CD14-positive monocyte (primary cell): ENCODE results near the gene LDLRAD4. TPM values are rescaled to one million over a fixed set of nuclear protein-coding genes. Genes with fewer than 3 reads are reported as not detected.

ENCODE experiments used
- DNase-seq, 3 donors: peaks; one replicate each; pipeline ENCODE4 v3.0.0-alpha.2; 2011 to 2022
- H2AFZ ChIP-seq: 2 replicates; pipeline ENCODE4 v1.6.0; 2012; ENCODE audit warnings: mild to moderate bottlenecking, low read depth, low read length, inconsistent platforms; ENCODE audit not compliant: insufficient read depth, poor library complexity, severe bottlenecking
- H3K27ac ChIP-seq, 2 donors: 1 replicate in 1 of 2; 2 replicates in 1 of 2; pipeline ENCODE4 v1.5.1; 2012 to 2013; ENCODE audit warnings: low read length in 2 of 2, control low read depth in 1 of 2, inconsistent platforms in 1 of 2, low read depth in 1 of 2, mild to moderate bottlenecking in 1 of 2
- H3K27me3 ChIP-seq, 2 donors: one replicate each; pipeline versions ENCODE4 v1.6.0 to v1.6.1; 2011 to 2013; ENCODE audit warnings: low read length in 2 of 2; ENCODE audit not compliant: control insufficient read depth in 2 of 2, insufficient read depth in 2 of 2
- H3K36me3 ChIP-seq, 2 donors: replicated peaks in 1 of 2; 1 replicate in 1 of 2; 2 replicates in 1 of 2; pipeline versions ENCODE4 v1.5.1 to v1.6.1; 2012 to 2013; ENCODE audit warnings: low read length in 2 of 2, control low read depth in 1 of 2, inconsistent platforms in 1 of 2, mild to moderate bottlenecking in 1 of 2; ENCODE audit not compliant: insufficient read depth in 2 of 2, control insufficient read depth in 1 of 2
- H3K4me1 ChIP-seq, 2 donors: 1 replicate in 1 of 2; 2 replicates in 1 of 2; pipeline versions ENCODE4 v1.5.1 to v1.6.1; 2012 to 2013; ENCODE audit warnings: low read length in 2 of 2, control low read depth in 1 of 2, inconsistent platforms in 1 of 2, mild to moderate bottlenecking in 1 of 2, moderate library complexity in 1 of 2; ENCODE audit not compliant: insufficient read depth in 2 of 2, control insufficient read depth in 1 of 2
- H3K4me2 ChIP-seq: replicated peaks from 2 replicates; pipeline ENCODE3; 2012; ENCODE audit warnings: low read length, moderate library complexity, mild to moderate bottlenecking; ENCODE audit not compliant: poor library complexity, severe bottlenecking; ENCODE audit errors: extremely low read depth
- H3K4me3 ChIP-seq, 3 experiments: fragments of 200-600 bp in 1 of 3; sonication (generic) in 1 of 3; replicated peaks in 1 of 3; 1 replicate in 2 of 3; 2 replicates in 1 of 3; pipeline ENCODE4 v1.5.1; 2011 to 2013; ENCODE audit warnings: low read length in 3 of 3, mild to moderate bottlenecking in 3 of 3, control low read depth in 2 of 3, low read depth in 2 of 3, inconsistent platforms in 1 of 3, moderate library complexity in 1 of 3
- H3K79me2 ChIP-seq: 2 replicates; pipeline ENCODE4 v1.6.0; 2012; ENCODE audit warnings: mild to moderate bottlenecking, control low read depth, inconsistent platforms, low read length, moderate library complexity; ENCODE audit not compliant: insufficient read depth
- H3K9ac ChIP-seq: 2 replicates; pipeline ENCODE4 v1.6.0; 2017; ENCODE audit warnings: low read length, mild to moderate bottlenecking; ENCODE audit not compliant: insufficient read depth, poor library complexity, severe bottlenecking
- H3K9me3 ChIP-seq, 2 donors: replicated peaks in 1 of 2; 1 replicate in 1 of 2; 2 replicates in 1 of 2; pipeline versions ENCODE4 v1.5.1 to v1.6.1; 2012 to 2013; ENCODE audit warnings: low read length in 2 of 2, control low read depth in 1 of 2; ENCODE audit not compliant: control insufficient read depth in 1 of 2, insufficient read depth in 1 of 2
- H4K20me1 ChIP-seq: 2 replicates; pipeline ENCODE4 v1.6.0; 2012; ENCODE audit warnings: mild to moderate bottlenecking, low read length, control low read depth, moderate library complexity; ENCODE audit not compliant: insufficient read depth
- H3K27ac Mint-ChIP-seq, 7 donors: one replicate each; pipeline ENCODE4 v1.8.0; 2020; ENCODE audit warnings: mild to moderate bottlenecking in 7 of 7, mixed read lengths in 7 of 7, moderate library complexity in 6 of 7, inconsistent platforms in 2 of 7
- H3K27me3 Mint-ChIP-seq, 3 donors: one replicate each; pipeline ENCODE4 v1.8.0; 2021 to 2022; ENCODE audit warnings: low read depth in 3 of 3, mild to moderate bottlenecking in 3 of 3, mixed read lengths in 3 of 3, moderate library complexity in 3 of 3, inconsistent platforms in 1 of 3
- H3K36me3 Mint-ChIP-seq, 2 donors: one replicate each; pipeline ENCODE4 v1.8.0; 2020; ENCODE audit warnings: mixed read lengths in 2 of 2, inconsistent platforms in 1 of 2, mild to moderate bottlenecking in 1 of 2
- H3K4me1 Mint-ChIP-seq: one replicate; pipeline ENCODE4 v1.8.0; 2020; ENCODE audit warnings: mild to moderate bottlenecking, mixed read lengths
- H3K4me3 Mint-ChIP-seq, 2 donors: one replicate each; pipeline ENCODE4 v1.8.0; 2020; ENCODE audit warnings: mild to moderate bottlenecking in 2 of 2, mixed read lengths in 2 of 2, moderate library complexity in 1 of 2
- H3K9me3 Mint-ChIP-seq, 7 donors: one replicate each; pipeline ENCODE4 v1.8.0; 2020 to 2022; ENCODE audit warnings: mixed read lengths in 7 of 7, mild to moderate bottlenecking in 6 of 7, moderate library complexity in 6 of 7, inconsistent platforms in 2 of 7
- WGBS: methylation state at CpG from one replicate; pipeline ENCODE4 v1.1.5; 2013; ENCODE audit warnings: missing lambda C conversion rate; ENCODE audit not compliant: insufficient coverage; 5-methylcytosine and 5-hydroxymethylcytosine counted together
- intact Hi-C, 2 donors: fragments of 100-400 bp; cut with micrococcal nuclease; formaldehyde crosslinking; loops; one replicate each; pipeline versions ENCODE4 v1.15.0 to v1.15.1; 2023
- polyA plus RNA-seq, 3 donors: library from polyadenylated mRNA; depleted of rRNA in 1 of 3; unstranded in 2 of 3; stranded (reverse) in 1 of 3; fragments of 300-500 nt in 2 of 3; fragments of >200 nt in 1 of 3; fragmentation: Illumina TruSeq in 2 of 3; gene quantifications; 1 replicate in 2 of 3; 2 replicates in 1 of 3; pipeline ENCODE4 v1.2.3, GENCODE V29; 2012 to 2021
- TF ChIP-seq, protein P1 (sequence below): fragments of 200-600 bp; IDR thresholded peaks from one replicate; pipeline ENCODE4 v1.8.0; 2022; ENCODE audit warnings: antibody characterized with exemption, mild to moderate bottlenecking

The LDLRAD4 gene
- polyA plus RNA-seq, 3 donors, result 13.5 to 15.4 (median 13.8) TPM

DNA sequence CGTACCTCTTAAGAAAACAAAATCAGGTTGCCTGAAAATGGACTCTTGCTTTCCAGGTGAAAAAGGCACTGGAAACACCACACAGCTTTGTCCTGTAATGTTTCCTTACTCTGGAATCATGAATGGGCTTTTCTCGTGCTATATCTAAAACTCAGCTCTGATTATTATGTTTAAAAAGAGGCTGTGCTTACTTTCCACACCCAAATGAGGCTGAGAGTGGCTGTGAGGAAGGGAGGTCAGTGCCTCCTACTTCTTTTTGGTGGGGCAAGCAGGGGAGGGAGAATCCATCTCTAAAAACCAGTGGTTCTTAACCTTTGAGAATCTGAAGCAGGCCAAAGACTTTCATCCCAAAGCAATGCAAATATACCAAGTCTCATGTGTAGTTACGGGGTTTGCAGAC, 359.2 kb downstream of the LDLRAD4 start:
- no peaks in the 10 kb centered on the region for H3K27me3 ChIP-seq
- Mint-ChIP-seq H3K4me1 (peaks cover 46% of the 10 kb centered on the region), H3K4me3 (peak overlapping the region; percentile 53 to 75), H3K27ac (peak overlapping the region; percentile 95 to 98 (median 98)), H3K36me3 (peaks cover 7 to 19% of the 10 kb centered on the region in 2 donors), H3K27me3 (peaks cover 2% of the 10 kb centered on the region in 3 donors), H3K9me3 (peaks cover 0 to 2% (median 0%) of the 10 kb centered on the region in 7 donors)
- peak overlapping the region; percentile 20 to 58 (median 24) for H3K4me3 ChIP-seq
- DNase-seq, result no peak
- H3K4me1 ChIP-seq, result peaks cover 48% of the 10 kb centered on the region in 2 donors
- 50% methylated on average over 1 of the region's 3 CpGs for WGBS
- peak overlapping the region; percentile 68 for H3K4me2 ChIP-seq
- intact Hi-C loops, result loop anchor here in 1 of 2 donors (1.0 to 10.0 kb wide), 2 partner anchors 10 to 363 kb away; partner anchors contain the start of gene LDLRAD4
- TF ChIP-seq, protein P1, sequence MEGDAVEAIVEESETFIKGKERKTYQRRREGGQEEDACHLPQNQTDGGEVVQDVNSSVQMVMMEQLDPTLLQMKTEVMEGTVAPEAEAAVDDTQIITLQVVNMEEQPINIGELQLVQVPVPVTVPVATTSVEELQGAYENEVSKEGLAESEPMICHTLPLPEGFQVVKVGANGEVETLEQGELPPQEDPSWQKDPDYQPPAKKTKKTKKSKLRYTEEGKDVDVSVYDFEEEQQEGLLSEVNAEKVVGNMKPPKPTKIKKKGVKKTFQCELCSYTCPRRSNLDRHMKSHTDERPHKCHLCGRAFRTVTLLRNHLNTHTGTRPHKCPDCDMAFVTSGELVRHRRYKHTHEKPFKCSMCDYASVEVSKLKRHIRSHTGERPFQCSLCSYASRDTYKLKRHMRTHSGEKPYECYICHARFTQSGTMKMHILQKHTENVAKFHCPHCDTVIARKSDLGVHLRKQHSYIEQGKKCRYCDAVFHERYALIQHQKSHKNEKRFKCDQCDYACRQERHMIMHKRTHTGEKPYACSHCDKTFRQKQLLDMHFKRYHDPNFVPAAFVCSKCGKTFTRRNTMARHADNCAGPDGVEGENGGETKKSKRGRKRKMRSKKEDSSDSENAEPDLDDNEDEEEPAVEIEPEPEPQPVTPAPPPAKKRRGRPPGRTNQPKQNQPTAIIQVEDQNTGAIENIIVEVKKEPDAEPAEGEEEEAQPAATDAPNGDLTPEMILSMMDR, result no peak
- no peaks in the 10 kb centered on the region for H3K36me3 ChIP-seq
- peaks cover 16% of the 10 kb centered on the region for H3K79me2 ChIP-seq
- peak overlapping the region; percentile 55 for H3K9ac ChIP-seq
- peak overlapping the region; percentile 89 to 92 for H3K27ac ChIP-seq
- no peaks in the 10 kb centered on the region for H3K9me3 ChIP-seq
- no peak overlapping the region for H2AFZ ChIP-seq
- no peaks in the 10 kb centered on the region for H4K20me1 ChIP-seq

DNA sequence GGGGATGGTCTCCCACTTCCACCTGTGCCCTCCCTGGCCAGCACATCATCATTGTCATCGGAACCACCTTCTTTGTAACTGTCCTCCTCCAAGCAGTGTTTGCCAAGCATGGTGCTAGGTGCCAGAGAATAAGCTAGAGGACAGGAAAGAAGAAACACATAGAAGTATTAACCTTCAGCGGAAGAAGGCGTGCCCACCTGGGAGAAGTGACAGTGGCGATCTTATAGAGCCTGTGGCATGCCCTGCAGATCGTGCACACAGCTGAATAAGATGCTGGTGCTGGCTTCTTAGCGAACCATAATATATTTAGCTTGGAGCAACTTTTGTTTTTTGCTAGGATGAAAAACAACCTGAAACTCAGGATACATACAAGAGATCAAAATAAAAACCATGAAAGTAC, 359.8 kb downstream of the LDLRAD4 start:
- Histone ChIP-seq H3K79me2 (peaks cover 16% of the 10 kb centered on the region), H3K9ac (peak overlapping the region; percentile 55), H3K27ac (peak overlapping the region; percentile 89 to 92), H2AFZ (no peak overlapping the region), H3K36me3 (no peaks in the 10 kb centered on the region), H4K20me1 (no peaks in the 10 kb centered on the region), H3K4me3 (peak overlapping the region in 1 of 3 experiments; percentile 58), H3K4me2 (peak overlapping the region; percentile 68), H3K27me3 (no peaks in the 10 kb centered on the region), H3K4me1 (peaks cover 48 to 49% of the 10 kb centered on the region in 2 donors), H3K9me3 (no peaks in the 10 kb centered on the region)
- Mint-ChIP-seq H3K36me3 (peaks cover 7 to 20% of the 10 kb centered on the region in 2 donors), H3K4me3 (peak overlapping the region in 1 of 2 donors; percentile 26), H3K27ac (peak overlapping the region; percentile 95 to 98 (median 98)), H3K27me3 (peaks cover 2% of the 10 kb centered on the region in 3 donors), H3K4me1 (peaks cover 49% of the 10 kb centered on the region), H3K9me3 (peaks cover 0 to 2% (median 0%) of the 10 kb centered on the region in 7 donors)
- 89% methylated on average over 5 of the region's 6 CpGs for WGBS
- intact Hi-C loops, result loop anchor here in 1 of 2 donors (10.0 kb wide), 1 partner anchor 364 kb away; the partner anchor contains the start of gene LDLRAD4
- TF ChIP-seq, protein P1, result no peak
- DNase-seq, result no peak
